Nephron progenitor cell (in vitro differentiated cells): Measurements from ENCODE around the gene UTRN.

Experiments used
- DNase-seq: peaks from one replicate; pipeline ENCODE4 v3.0.0; 2021
- H3K27ac Mint-ChIP-seq: 2 replicates; pipeline ENCODE4 v1.8.0; 2021; ENCODE audit warnings: mild to moderate bottlenecking, moderate library complexity, mixed read lengths
- H3K27me3 Mint-ChIP-seq: 2 replicates; pipeline ENCODE4 v1.8.0; 2021; ENCODE audit warnings: mild to moderate bottlenecking, low read depth, mixed read lengths; ENCODE audit not compliant: poor library complexity
- H3K36me3 Mint-ChIP-seq: 2 replicates; pipeline ENCODE4 v1.8.0; 2021; ENCODE audit warnings: low read depth, mixed read lengths
- H3K4me1 Mint-ChIP-seq: 2 replicates; pipeline ENCODE4 v1.8.0; 2021; ENCODE audit warnings: mixed read lengths
- H3K4me3 Mint-ChIP-seq: 2 replicates; pipeline ENCODE4 v1.8.0; 2021; ENCODE audit warnings: mild to moderate bottlenecking, moderate library complexity, mixed read lengths
- H3K9me3 Mint-ChIP-seq: 2 replicates; pipeline ENCODE4 v1.8.0; 2021; ENCODE audit warnings: mild to moderate bottlenecking, moderate library complexity, mixed read lengths
- CTCF ChIP-seq: fragments of 200-600 bp; sonication (generic); IDR thresholded peaks from 2 replicates; pipeline ENCODE4 v1.5.0; 2021; ENCODE audit warnings: antibody characterized with exemption

UTRN gene

DNA sequence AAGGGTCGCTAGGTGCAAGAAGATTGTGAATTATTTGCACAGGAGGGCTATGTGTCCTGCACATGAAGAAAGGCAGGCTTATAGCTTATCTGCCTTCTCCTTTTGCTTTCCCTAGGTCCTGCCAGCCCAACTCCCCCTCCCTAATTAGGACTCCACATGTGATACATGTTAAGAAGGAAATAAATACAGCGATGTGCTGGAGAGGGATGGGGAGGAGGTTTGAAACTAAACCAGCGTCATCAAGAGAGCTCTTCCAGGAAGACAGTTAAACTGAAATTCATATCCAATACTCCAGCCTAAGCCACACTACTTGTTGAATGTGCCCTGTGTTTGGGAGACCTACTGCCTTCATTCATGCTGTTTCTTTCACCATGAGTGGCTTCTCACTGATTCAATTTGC lies 34.9 kb upstream of the UTRN start:
- Mint-ChIP-seq H3K4me1 (peaks cover 27% of the 10 kb centered on the region), H3K27me3 (peaks cover 8% of the 10 kb centered on the region), H3K36me3 (peaks cover 5% of the 10 kb centered on the region), H3K4me3 (no peak overlapping the region), H3K9me3 (peaks cover 23% of the 10 kb centered on the region), H3K27ac (no peak overlapping the region)
- TF ChIP-seq CTCF, result no peak
- no peak for DNase-seq

DNA sequence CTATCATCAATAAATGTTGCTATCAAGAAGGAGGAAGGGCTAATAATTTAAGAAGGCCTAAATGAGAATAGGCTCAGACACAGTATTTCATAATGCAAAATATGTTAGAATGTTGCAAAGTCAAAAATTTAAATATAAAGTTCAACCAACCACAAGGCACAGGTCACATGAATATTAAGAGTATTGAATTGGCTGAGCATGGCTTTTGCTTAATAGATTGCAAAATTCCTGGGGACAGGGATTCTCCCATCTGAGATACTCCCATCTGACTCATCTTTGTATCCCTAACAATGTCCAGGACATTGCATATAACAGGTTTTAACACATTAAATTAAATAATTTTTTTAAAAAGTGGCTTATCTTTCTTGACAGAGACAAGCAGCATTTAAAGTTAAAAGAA lies 32.9 kb upstream of the UTRN start:
- H3K9me3 Mint-ChIP-seq, result peaks cover 11% of the 10 kb centered on the region
- DNase-seq, result no peak
- no peak for TF ChIP-seq CTCF
- no peak overlapping the region for H3K4me3 Mint-ChIP-seq
- H3K36me3 Mint-ChIP-seq, result peaks cover 5% of the 10 kb centered on the region
- peaks cover 20% of the 10 kb centered on the region for H3K4me1 Mint-ChIP-seq
- H3K27me3 Mint-ChIP-seq, result peaks cover 7% of the 10 kb centered on the region
- no peak overlapping the region for H3K27ac Mint-ChIP-seq

DNA sequence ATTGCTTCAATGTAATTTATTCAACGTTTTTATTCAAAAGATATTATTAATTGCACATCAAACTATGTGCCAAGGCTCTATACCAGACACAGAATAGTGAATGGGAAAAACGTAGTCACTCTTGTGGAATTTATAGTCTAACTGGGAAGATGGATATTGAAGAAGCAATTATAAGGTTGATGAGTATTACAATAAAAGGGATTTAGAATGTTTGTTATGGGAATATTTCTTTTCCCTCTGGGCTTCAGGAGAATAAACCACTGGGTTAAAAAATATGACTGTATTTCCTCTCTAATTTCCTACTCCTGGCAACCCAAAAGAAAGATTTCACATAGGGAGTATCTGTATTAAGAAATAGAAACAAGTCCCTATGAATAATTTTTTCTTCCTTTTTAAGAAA lies 25.1 kb upstream of the UTRN start:
- Mint-ChIP-seq H3K9me3 (peaks cover 23% of the 10 kb centered on the region), H3K27me3 (peaks cover 4% of the 10 kb centered on the region), H3K27ac (no peak overlapping the region), H3K36me3 (peaks cover 24% of the 10 kb centered on the region), H3K4me3 (no peak overlapping the region), H3K4me1 (peaks cover 12% of the 10 kb centered on the region)
- DNase-seq, result no peak
- TF ChIP-seq CTCF, result no peak

- Mint-ChIP-seq H3K4me1 (peaks cover 27% of the 10 kb centered on the region), H3K9me3 (peaks cover 15% of the 10 kb centered on the region), H3K27ac (no peak overlapping the region), H3K4me3 (no peak overlapping the region), H3K36me3 (peaks cover 24% of the 10 kb centered on the region), H3K27me3 (no peaks in the 10 kb centered on the region)
- no peak for DNase-seq
- TF ChIP-seq CTCF, result no peak
Measured at GRCh38 chr6:144262470-144263369, 22.4 kb upstream of the UTRN start.

DNA sequence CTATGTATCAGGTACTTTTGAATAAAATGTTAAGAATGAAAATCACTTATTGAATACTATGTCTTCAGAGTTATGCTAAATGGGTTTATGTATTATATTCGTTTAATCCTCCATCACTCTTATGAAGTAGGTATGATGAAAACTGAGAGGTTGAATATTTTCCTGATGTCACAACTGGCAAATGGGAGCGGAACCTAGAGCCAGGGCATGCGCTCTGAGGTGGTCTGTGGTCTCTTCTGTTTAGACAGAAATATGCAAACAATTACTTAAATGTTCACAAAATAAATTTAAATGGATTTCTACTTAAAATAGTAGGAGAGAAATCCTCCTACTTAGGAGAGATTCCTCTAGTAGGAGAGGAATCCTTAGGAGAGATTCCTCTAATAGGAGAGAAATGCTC lies 21.3 kb upstream of the UTRN start:
- TF ChIP-seq CTCF, result no peak
- no peak for DNase-seq
- H3K36me3 Mint-ChIP-seq, result peaks cover 19% of the 10 kb centered on the region
- no peak overlapping the region for H3K4me3 Mint-ChIP-seq
- peaks cover 15% of the 10 kb centered on the region for H3K9me3 Mint-ChIP-seq
- peaks cover 27% of the 10 kb centered on the region for H3K4me1 Mint-ChIP-seq
- H3K27ac Mint-ChIP-seq, result peak overlapping the region; percentile 18
- no peaks in the 10 kb centered on the region for H3K27me3 Mint-ChIP-seq
